GM21367 (cell line): ENCODE data around the gene SCGB1C1.
A peak's percentile ranks its signal among the peaks of the same experiment; 100 is the strongest.

Experiments
- ATAC-seq: cut with Tn5 transposase; IDR thresholded peaks from one replicate; pipeline ENCODE4 v1.9.1; 2021; ENCODE audit not compliant: unreplicated experiment

SCGB1C1 gene

GRCh38 chr11:204587-205109 lies 11.8 kb downstream of the SCGB1C1 start:
- ATAC-seq = no peak

- ATAC-seq = no peak
Measured at GRCh38 chr11:205221-206001, 12.5 kb downstream of the SCGB1C1 start.

GRCh38 chr11:206002-206384 lies 13.1 kb downstream of the SCGB1C1 start:
- ATAC-seq = no peak

- ATAC-seq = peak; percentile 2
Measured at GRCh38 chr11:206526-207207, 13.8 kb downstream of the SCGB1C1 start.

- peak; percentile 63 for ATAC-seq
Measured at GRCh38 chr11:207208-207862, 14.5 kb downstream of the SCGB1C1 start, which contains the start of the genes BET1L and RIC8A. TSS of gene BET1L (minus strand) at chr11:207399. CDS start at chr11:207321, 78 bp downstream. TSS of gene RIC8A (plus strand) at chr11:207708. CDS start at chr11:208855, 1,147 bp downstream.

GRCh38 chr11:207863-208180 lies 14.9 kb downstream of the SCGB1C1 start:
- ATAC-seq = no peak

- ATAC-seq = peak; percentile 34
Measured at GRCh38 chr11:208181-208916, 15.5 kb downstream of the SCGB1C1 start.

GRCh38 chr11:208917-209260 lies 16.0 kb downstream of the SCGB1C1 start:
- ATAC-seq = no peak

- no peak for ATAC-seq
Measured at GRCh38 chr11:209275-210121, 16.6 kb downstream of the SCGB1C1 start.

- no peak for ATAC-seq
Measured at GRCh38 chr11:210122-210802, 17.4 kb downstream of the SCGB1C1 start.

- ATAC-seq = no peak
Measured at GRCh38 chr11:210803-211180, 17.9 kb downstream of the SCGB1C1 start.

- no peak for ATAC-seq
Measured at GRCh38 chr11:211295-211694, 18.4 kb downstream of the SCGB1C1 start.

- no peak for ATAC-seq
Measured at GRCh38 chr11:211741-212140, 18.9 kb downstream of the SCGB1C1 start.

- no peak for ATAC-seq
Measured at GRCh38 chr11:212150-213100, 19.5 kb downstream of the SCGB1C1 start.

GRCh38 chr11:213111-213510 lies 20.2 kb downstream of the SCGB1C1 start:
- no peak for ATAC-seq

- ATAC-seq = no peak
Measured at GRCh38 chr11:214083-214482, 21.2 kb downstream of the SCGB1C1 start.

- no peak for ATAC-seq
Measured at GRCh38 chr11:215581-216037, 22.7 kb downstream of the SCGB1C1 start.
